Neural crest cell (in vitro differentiated cells): ENCODE results near the gene DRAP1. TPM values are rescaled to one million over a fixed set of nuclear protein-coding genes. Genes with fewer than 3 reads are reported as not detected.

ENCODE experiments used
- DNase-seq: peaks from one replicate; pipeline ENCODE4 v3.0.0; 2021; ENCODE audit warnings: low read depth, mixed read lengths, low spot score
- H3K27ac Mint-ChIP-seq: one replicate; pipeline ENCODE4 v1.8.0; 2021; ENCODE audit warnings: mild to moderate bottlenecking, mixed read lengths; ENCODE audit not compliant: unreplicated experiment
- H3K27me3 Mint-ChIP-seq: 2 replicates; pipeline ENCODE4 v1.8.0; 2021; ENCODE audit warnings: low read depth, mild to moderate bottlenecking, mixed read lengths
- H3K36me3 Mint-ChIP-seq: 2 replicates; pipeline ENCODE4 v1.8.0; 2021; ENCODE audit warnings: low read depth, mild to moderate bottlenecking, mixed read lengths
- H3K4me1 Mint-ChIP-seq: 2 replicates; pipeline ENCODE4 v1.8.0; 2021; ENCODE audit warnings: mixed read lengths
- H3K4me3 Mint-ChIP-seq: one replicate; pipeline ENCODE4 v1.8.0; 2021; ENCODE audit warnings: mild to moderate bottlenecking, mixed read lengths
- H3K9me3 Mint-ChIP-seq: 2 replicates; pipeline ENCODE4 v1.8.0; 2021; ENCODE audit warnings: mixed read lengths
- long read RNA-seq: library from polyadenylated mRNA; unstranded; transcript quantifications from one replicate; pipeline ENCODE4 v2.0.0, GENCODE V29; 2020
- total RNA-seq: library from RNA; stranded (reverse); gene quantifications from 2 replicates; pipeline ENCODE4 v1.2.1, GENCODE V29; 2021
- TF ChIP-seq, protein P1 (sequence below): fragments of 200-600 bp; sonication (generic); conservative IDR thresholded peaks from 2 replicates; pipeline ENCODE4 v1.5.0; 2021; ENCODE audit warnings: antibody characterized with exemption, mild to moderate bottlenecking

Gene DRAP1, protein sequence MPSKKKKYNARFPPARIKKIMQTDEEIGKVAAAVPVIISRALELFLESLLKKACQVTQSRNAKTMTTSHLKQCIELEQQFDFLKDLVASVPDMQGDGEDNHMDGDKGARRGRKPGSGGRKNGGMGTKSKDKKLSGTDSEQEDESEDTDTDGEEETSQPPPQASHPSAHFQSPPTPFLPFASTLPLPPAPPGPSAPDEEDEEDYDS
- 101 and 110 TPM in 2 replicates for total RNA-seq
- long read RNA-seq: 0 reads

DNA sequence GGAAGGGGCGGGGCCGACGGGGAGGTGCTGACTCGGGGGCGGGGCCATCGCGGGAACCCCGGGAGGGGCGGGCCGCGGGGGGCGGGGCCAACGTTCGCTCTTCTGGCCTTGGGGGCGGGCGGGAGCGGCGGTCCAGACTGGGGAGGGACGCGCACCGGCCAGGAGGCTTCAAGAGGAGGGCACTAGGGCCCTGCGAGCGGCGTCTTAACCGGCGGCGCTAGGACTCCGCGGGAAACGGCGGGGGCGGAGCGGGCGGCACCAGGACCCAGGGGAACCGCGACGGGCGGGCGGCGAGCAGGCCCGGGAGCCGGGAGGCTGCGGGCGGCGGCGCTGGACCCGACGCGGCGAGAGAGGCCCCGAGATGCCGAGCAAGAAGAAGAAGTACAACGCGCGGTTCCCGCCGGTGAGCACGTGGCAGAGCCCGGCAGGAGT is at the start of gene DRAP1:
Gene DRAP1, plus strand, starts transcription at position 286 of the 432 bp plus-strand sequence. Its CDS starts 76 bp downstream, at position 362.
- TF ChIP-seq, protein P1, sequence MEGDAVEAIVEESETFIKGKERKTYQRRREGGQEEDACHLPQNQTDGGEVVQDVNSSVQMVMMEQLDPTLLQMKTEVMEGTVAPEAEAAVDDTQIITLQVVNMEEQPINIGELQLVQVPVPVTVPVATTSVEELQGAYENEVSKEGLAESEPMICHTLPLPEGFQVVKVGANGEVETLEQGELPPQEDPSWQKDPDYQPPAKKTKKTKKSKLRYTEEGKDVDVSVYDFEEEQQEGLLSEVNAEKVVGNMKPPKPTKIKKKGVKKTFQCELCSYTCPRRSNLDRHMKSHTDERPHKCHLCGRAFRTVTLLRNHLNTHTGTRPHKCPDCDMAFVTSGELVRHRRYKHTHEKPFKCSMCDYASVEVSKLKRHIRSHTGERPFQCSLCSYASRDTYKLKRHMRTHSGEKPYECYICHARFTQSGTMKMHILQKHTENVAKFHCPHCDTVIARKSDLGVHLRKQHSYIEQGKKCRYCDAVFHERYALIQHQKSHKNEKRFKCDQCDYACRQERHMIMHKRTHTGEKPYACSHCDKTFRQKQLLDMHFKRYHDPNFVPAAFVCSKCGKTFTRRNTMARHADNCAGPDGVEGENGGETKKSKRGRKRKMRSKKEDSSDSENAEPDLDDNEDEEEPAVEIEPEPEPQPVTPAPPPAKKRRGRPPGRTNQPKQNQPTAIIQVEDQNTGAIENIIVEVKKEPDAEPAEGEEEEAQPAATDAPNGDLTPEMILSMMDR: no peak
- Mint-ChIP-seq H3K4me1 (peaks cover 29% of the 10 kb centered on the region), H3K9me3 (no peaks in the 10 kb centered on the region), H3K4me3 (peak within 1 kb of the TSS; percentile 89), H3K27me3 (no peaks in the 10 kb centered on the region), H3K27ac (no peak within 1 kb of the TSS), H3K36me3 (peaks cover 4% of the 10 kb centered on the region)
- DNase-seq: peak; percentile 98

- H3K4me3 Mint-ChIP-seq: peak overlapping the region; percentile 83
- H3K9me3 Mint-ChIP-seq: no peaks in the 10 kb centered on the region
- DNase-seq: no peak
- peaks cover 38% of the 10 kb centered on the region for H3K4me1 Mint-ChIP-seq
- peaks cover 4% of the 10 kb centered on the region for H3K27me3 Mint-ChIP-seq
- TF ChIP-seq, protein P1: no peak
- peak overlapping the region; percentile 63 for H3K27ac Mint-ChIP-seq
- H3K36me3 Mint-ChIP-seq: peaks cover 8% of the 10 kb centered on the region
Measured at GRCh38 chr11:65869643-65870306, 49.5 kb upstream of the DRAP1 start.

DNA sequence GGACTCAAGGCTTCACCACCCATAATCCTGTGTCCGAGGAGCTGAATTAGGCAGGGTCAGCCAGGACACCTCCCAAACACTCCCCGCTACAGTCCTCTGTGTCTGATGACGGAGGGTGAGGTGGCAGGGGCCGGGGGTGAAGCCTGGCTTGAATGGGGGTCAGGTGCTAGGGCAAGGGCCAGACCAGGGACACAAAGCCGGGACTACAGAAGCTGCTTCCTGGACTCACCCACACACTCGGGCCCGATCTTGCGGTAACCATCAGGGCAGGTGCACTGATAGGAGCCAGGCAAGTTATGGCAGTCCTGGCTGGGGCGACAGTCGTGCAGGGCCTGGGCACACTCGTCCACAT is 48.9 kb upstream of the DRAP1 start:
- Mint-ChIP-seq H3K27me3 (peaks cover 4% of the 10 kb centered on the region), H3K36me3 (peaks cover 5% of the 10 kb centered on the region), H3K4me1 (peaks cover 38% of the 10 kb centered on the region), H3K4me3 (peak overlapping the region; percentile 83), H3K9me3 (no peaks in the 10 kb centered on the region), H3K27ac (peak overlapping the region; percentile 63)
- TF ChIP-seq, protein P1: no peak
- DNase-seq: no peak

DNA sequence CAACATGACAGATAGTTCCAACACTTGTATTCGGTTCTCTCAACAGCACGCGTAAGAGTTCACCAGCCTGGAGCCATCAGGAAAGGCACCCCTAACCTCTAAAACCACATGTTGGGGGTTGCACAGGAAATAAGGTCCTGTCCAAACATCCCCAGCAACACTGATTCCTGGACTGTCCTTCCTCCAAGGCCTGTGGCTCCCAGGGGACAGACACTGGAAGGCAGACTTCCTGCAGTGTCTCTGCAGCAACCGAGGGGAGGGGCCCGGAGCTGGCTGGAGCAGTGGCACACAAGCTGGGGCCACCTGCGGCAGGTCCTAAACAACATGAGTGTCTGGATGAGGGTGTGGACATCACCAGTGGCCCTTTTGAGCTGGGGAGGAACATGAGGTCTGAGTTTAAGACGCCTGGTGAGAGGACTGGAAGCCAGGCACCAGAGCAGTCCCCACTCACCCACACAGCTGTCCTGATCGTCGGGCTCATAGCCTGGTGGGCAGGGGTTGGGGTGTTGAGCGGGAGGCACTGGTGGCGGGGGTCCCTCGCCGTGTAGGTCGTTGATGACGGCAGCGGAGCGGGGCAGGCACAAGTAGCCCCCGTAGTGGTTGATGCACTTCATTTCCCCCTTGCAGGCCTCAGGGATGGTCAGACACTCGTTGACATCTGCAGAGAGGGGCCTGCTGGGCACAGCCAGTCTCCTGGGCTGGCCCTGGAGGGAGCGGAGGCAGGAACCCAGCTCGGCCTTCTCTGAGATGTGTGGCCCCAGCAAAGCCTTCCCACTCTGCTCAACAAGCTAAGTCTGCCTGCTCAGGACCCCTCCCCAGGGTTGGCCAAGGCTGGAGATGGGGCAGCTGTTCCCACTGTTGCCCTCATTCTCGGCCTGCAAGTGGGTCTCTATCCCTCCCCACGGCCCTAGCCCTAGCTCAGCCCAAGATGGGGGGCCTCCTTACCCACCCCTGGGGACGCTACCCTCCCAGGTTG is 48.2 kb upstream of the DRAP1 start:
- Mint-ChIP-seq H3K4me3 (peak overlapping the region; percentile 85), H3K27ac (peak overlapping the region; percentile 19), H3K9me3 (no peaks in the 10 kb centered on the region), H3K36me3 (peaks cover 3% of the 10 kb centered on the region), H3K4me1 (peaks cover 38% of the 10 kb centered on the region), H3K27me3 (peaks cover 4% of the 10 kb centered on the region)
- no peak for DNase-seq
- TF ChIP-seq, protein P1: no peak

- no peak for DNase-seq
- Mint-ChIP-seq H3K4me3 (peak overlapping the region; percentile 85), H3K27ac (peak overlapping the region; percentile 6), H3K27me3 (peaks cover 4% of the 10 kb centered on the region), H3K4me1 (peaks cover 38% of the 10 kb centered on the region), H3K9me3 (no peaks in the 10 kb centered on the region), H3K36me3 (peaks cover 3% of the 10 kb centered on the region)
- TF ChIP-seq, protein P1: no peak
Measured at GRCh38 chr11:65871811-65872548, 47.2 kb upstream of the DRAP1 start.
